ENCODE measurements around the gene ZBTB22.
A peak's percentile ranks its signal among the peaks of the same experiment; 100 is the strongest.
"Not testable (repeated sequence)": the region's sequence is repeated elsewhere in the genome, so short reads cannot be mapped to it uniquely, and the experiment has no call there.

The ZBTB22 gene

DNA sequence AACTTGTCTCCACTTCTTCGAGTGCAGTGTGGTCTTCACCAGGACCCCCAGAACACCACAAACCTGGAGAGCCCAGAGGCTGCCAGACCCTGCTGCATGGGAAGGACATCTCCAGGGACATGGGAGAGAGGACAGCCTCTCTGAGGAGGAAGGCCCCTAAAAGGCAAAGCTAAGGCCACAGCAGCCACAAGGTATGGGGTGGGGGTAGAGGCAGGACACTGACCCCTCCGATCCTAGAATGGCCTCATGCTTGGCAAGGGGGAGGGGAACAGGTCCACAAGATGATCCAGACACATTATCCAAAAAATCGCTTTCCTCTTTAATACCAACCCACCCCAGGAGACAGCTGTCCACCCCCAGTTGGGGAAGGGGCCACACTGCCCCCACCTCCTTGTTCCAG lies 38.7 kb downstream of the ZBTB22 start:
- no peak for DNase-seq

DNA sequence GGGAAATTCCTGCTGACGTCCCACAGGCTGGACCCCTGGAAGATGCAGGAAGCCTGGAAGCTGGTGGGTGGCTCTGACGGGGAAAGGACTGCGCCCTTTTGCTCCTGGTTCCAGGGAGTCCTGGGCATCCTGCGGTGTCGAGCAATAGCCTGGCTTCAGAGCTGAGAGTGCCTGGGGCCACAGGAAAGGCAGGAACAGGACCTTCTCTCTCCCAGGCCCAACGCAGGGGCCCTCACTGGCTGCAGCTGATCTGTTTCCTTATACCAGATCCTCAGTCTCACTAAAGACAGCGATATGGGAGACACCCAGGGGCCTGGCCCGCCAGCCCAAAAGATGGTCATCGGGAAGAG lies 39.2 kb downstream of the ZBTB22 start:
- DNase-seq = no peak

DNA sequence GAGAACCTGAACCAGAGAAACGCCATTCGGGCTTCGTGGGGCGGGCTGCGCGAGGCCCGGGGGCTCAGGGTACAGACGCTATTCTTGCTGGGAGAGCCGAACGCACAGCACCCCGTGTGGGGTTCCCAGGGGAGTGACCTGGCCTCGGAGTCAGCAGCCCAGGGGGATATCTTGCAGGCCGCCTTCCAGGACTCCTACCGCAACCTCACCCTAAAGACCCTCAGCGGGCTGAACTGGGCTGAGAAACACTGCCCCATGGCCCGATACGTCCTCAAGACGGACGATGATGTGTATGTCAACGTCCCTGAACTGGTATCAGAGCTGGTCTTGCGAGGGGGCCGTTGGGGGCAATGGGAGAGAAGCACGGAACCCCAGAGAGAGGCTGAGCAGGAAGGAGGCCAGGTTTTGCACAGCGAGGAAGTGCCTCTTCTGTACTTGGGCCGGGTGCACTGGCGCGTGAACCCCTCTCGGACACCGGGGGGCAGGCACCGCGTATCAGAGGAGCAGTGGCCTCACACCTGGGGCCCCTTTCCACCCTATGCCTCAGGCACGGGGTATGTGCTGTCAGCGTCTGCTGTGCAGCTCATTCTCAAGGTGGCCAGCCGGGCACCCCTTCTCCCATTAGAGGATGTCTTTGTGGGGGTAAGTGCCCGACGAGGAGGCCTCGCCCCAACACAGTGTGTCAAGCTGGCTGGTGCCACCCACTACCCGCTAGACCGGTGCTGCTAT lies 39.7 kb downstream of the ZBTB22 start:
- peak in 2 of 4 experiments; percentile 20 to 30 for DNase-seq

DNA sequence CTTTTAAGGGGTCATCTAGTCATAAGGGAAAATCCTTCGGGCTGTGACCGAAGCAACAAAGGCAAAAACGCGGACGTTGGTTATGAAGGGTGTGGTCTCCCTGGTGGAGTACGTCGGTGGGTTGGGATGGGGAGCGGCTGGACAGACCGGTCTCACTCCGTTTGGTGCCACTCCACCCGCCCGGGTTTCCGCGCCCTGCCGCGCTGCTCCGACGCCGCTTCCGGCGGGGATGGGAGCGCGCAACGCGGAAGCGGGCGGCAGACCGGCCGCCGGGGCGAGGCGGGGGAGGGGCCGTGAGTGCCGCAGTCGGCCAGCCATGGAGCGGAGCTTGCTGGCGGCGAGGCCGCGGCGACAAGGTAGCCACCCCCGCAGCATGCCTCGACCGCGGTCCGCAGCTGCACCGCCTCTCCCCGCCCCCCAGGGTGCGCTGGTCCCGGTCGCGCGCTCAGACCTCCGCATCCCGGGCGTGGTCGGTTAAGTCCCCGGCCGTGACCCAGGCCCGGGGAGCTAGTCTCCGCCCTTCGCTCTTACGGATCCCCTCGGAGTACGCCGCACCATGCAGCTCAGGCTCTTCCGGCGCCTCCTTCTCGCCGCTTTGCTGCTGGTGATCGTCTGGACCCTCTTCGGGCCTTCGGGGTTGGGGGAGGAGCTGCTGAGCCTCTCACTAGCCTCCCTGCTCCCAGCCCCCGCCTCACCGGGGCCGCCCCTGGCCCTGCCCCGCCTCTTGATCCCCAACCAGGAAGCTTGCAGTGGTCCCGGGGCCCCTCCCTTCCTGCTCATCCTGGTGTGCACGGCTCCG lies 40.5 kb downstream of the ZBTB22 start, which contains the start of gene B3GALT4:
TSS of gene B3GALT4 (plus strand) at position 260 of the 799 bp plus-strand sequence. CDS start at position 557, 297 bp downstream.
- DNase-seq = peak; percentile 77 to 91 (median 84)

DNA sequence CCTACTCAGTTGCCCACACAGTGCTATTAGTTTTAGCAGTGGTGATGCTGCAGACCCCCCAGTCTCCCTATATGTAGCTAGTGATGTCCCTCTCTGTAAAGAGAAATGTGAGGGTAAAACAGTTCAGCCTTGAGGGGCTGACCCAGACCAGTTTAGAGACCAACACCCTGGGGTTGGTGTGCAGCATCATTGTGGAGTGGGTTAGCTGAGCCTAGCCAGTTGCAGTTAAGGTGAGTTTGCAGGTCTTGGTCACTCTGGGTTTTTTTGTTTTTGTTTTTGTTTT lies 41.0 kb downstream of the ZBTB22 start:
- no peak for DNase-seq

DNA sequence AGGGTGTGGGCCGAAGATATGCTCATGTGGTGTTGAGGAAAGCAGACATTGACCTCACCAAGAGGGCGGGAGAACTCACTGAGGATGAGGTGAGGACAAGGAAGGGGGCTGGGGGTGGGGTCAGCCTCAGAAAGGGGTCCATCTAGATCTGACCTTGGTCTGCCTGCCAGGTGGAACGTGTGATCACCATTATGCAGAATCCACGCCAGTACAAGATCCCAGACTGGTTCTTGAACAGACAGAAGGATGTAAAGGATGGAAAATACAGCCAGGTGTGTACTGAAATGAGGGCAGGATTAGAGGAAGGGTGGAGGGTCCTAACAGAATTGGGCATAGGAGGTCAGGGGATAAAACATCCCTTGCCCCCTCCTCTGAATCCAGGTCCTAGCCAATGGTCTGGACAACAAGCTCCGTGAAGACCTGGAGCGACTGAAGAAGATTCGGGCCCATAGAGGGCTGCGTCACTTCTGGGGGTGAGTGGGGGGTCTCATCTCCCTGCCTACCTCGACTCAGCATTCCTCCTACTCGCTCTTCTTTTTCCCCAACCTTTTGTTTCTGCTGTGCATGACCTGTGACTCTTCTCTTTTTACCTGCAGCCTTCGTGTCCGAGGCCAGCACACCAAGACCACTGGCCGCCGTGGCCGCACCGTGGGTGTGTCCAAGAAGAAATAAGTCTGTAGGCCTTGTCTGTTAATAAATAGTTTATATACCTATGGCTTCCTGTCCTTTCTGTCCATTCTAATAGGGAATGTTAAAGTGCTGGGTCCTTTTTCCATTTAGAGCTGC lies 41.6 kb downstream of the ZBTB22 start:
- DNase-seq = not testable (repeated sequence)

DNA sequence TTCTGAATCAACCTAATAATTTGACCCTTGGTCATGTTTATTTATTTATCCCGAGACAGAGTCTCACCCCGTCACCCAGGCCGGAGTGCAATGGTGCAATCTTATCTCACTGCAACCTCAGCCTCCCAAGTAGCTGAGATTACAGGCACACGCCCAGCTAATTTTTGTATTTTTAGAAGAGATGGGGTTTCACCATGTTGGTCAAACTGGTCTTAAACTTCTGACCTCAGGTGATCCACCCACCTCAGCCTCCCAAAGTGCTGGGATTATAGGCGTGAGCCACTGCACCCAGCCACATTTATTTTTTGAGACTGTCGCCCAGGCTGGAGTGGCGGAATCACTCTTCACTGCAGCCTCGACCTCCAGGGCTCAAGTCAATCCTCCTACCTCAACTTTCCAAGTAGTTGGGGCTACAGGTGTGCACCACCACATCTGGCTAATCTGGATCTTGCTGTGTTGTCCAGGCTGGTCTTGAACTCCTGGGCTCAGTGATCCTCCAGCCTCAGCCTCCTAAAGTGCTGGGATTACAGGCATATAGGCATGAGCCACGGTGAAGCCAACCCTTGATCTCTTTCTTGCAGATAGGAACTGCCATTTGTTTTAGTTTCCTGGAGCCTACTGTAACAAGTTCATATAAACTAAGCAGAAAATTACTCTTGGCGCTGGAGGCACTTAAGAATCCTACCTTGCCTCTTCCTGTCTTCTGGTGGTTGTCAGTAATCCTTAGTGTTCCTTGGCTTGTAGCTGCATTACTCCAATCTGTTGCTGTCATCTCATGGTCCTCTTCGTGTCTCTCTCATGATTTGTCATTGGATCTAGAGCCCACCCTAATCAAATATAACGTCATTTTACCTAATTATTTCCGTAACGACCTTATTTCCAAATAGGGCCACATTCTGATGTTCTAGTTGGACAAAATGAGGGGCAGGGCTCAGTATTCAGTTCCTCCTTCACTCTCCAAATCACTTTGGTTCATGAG lies 43.3 kb downstream of the ZBTB22 start:
- no peak for DNase-seq

DNA sequence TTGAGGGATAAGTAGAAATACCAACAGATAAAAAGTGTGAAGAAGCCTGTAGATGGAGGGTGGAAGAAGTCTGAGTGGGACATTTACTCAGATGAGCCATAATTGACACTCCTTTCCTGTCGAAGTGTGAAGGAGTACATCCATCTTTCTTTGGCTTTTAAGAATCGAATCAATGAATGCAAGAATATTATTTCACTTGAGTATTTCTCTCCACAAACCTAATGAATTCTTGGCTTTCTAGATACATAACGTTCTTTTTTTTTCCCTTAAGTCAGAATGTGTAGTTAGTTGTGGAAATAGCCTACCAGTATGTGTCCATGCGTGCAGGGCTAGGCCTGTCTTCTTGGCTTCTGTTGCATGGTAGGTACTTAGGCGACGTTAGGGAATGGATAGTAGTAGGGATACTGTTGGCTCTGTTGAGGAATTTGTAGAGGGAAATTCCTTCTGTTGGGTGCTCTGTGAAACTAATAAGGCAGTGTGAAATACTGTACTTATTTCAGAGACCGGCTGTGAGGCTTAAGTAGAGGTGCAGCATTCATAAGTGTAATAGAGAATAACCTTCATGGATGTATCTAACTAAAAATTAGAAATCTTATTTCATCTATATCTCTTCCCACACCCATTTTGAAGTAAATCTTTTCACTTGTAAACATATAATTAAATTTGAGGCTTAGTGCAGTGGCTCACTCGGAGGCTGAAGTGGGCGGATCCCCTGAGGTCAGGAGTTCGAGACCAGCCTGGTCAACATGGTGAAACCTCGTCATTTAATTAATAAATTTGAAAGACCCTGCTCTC lies 44.2 kb downstream of the ZBTB22 start:
- DNase-seq = no peak

DNA sequence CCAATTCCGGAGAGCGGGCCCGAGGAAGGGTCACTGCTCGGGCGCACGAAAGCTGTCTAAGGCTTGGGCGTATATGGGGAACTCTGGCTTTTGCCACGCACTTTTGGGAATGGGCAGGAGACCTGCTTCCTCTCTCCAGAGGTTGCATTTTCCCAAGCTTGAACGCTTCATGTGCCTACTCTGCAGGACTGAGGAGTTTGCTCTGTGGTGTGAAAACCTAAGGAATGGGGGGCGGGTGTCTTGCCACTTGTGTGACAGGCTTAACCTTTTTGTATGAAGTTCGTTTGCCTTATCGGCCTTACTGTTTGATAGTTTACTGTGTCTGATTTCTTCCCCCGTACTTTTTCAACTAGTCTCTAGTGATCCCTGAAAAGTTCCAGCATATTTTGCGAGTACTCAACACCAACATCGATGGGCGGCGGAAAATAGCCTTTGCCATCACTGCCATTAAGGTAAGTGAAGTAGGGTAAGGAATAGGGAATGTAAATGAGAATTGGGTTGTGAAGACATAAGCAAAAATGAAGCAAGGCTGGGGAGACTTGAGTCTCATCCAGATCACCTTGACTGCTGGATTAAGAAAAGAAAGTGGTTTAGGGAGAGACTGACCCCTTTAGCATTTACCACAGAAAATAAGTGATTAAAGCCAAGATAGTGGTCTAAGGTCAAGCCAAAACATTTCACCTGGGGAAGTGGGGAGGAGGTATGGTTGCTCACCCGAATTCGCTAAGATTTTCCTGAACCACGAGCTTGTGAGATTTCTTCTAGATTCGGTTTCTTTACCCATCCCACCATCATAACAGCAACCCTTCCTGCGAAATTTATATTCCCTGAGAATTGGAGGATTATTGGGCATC lies 45.0 kb downstream of the ZBTB22 start:
- DNase-seq = no peak

DNA sequence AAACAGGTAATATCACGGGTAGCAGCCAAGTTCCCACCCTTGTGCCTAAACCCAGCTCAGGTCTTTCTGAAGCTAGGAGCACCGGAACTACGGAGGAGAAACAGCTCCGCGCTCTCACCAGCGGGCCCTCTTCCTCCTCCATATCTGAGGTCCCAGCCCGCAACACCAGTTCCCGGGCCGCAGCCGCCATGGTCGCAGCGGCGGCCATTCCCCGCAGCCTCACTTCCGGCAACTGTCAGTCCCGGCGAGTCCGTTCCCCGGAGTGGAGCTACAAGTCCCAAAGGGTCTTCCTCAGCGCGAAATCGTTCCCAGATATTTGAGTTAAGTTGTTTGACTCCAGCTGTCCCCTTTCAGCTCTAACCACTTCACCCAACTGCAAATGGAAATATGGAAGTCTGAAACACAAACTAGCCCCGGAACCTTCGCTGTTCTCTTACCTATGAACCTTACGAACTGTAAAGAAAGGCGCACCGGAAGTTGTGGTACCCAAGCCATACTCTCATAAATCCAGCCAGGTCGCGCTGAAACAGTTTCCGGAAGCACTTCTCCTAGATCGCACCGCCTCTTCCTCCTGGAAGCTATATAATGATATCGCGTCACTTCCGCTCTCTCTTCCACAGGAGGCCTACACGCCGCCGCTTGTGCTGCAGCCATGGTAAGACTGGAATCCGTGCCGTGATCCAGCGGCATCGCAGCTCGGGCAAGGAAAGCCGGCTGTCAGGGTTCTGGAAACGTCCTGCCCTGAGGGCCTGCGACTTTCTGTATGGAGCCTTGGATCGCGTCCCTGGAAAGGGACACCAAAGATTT lies 45.9 kb downstream of the ZBTB22 start, which contains the start of the genes RPS18 and VPS52:
TSS of gene RPS18 (plus strand) at position 608 of the 807 bp plus-strand sequence. CDS start at position 653, 45 bp downstream.
TSS of gene VPS52 (minus strand) at position 409 of the 807 bp plus-strand sequence. CDS start at position 208, 201 bp downstream.
- peak; percentile 96 to 99 (median 98) for DNase-seq

DNA sequence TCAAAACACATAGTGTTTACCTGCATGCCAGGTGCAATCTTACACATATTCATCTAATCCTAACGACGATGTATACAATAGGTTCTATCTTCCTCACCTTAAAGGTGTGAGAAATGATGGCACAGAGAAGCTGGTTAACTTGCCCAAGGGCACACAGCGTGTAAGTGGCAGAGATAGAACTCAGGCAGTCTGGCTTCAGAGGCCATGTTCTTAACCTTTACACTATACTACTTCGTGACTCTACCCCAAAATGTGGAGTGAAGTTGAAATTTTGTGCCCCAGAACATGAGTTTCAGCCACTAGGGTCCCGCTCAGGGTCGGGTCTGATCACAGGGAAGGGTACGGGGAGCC lies 46.5 kb downstream of the ZBTB22 start:
- peak in 3 of 4 experiments; percentile 13 to 34 (median 13) for DNase-seq

Measured in suppressor macrophage (primary cell).